ENCODE measurements around the gene RDH14.

The RDH14 gene, protein sequence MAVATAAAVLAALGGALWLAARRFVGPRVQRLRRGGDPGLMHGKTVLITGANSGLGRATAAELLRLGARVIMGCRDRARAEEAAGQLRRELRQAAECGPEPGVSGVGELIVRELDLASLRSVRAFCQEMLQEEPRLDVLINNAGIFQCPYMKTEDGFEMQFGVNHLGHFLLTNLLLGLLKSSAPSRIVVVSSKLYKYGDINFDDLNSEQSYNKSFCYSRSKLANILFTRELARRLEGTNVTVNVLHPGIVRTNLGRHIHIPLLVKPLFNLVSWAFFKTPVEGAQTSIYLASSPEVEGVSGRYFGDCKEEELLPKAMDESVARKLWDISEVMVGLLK

DNA sequence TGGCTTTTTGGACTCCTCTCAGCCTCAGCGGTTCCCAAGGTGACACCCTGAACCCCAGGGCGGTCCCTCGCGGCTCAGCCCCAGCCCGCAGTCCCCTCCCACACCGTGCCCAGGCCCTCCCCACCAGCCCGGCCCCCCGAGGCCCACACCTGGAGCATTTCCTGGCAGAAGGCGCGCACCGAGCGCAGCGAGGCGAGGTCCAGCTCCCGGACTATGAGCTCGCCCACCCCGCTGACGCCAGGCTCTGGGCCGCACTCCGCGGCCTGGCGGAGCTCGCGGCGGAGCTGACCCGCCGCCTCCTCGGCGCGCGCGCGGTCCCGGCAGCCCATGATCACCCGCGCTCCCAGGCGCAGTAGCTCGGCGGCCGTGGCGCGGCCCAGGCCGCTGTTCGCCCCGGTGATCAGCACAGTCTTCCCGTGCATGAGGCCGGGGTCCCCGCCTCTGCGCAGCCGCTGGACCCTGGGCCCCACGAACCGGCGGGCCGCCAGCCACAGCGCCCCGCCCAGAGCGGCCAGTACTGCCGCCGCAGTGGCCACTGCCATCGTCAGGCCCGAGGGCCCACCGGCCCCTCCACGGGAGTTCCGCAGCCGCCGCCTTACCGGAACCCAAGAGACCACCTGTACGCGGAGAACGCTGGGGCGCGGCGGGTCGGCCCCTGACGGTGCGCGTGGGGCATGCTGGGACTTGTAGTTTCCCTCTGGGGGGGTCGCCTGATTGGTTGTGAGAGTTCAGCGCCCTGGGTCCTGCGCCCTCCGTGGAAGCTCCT, at the start of gene RDH14:
RDH14 (minus strand) TSS at position 623 of the 766 bp plus-strand sequence; CDS start at position 542, 81 bp downstream.
- H3K27ac ChIP-seq (ENCODE audit: low read depth, low read length): peak within 1 kb of the TSS; percentile 83; the same call in 1 of the 2 replicates
- H3K9ac ChIP-seq (ENCODE audit: low read length): peak within 1 kb of the TSS; percentile 88
- peaks cover 6% of the 10 kb centered on the region for H3K36me3 ChIP-seq (ENCODE audit: control insufficient read depth, insufficient read depth, low read length)
- peak within 1 kb of the TSS; percentile 88 for H3K4me3 ChIP-seq (ENCODE audit: low read depth, low read length)
- H3K9me3 ChIP-seq (ENCODE audit: control insufficient read depth, insufficient read depth, low read depth, low read length): no peaks in the 10 kb centered on the region
- peaks cover 8% of the 10 kb centered on the region; the same call in 1 of the 2 replicates for H3K4me1 ChIP-seq (ENCODE audit: control insufficient read depth, insufficient read depth, low read length)
- no peaks in the 10 kb centered on the region for H3K27me3 ChIP-seq (ENCODE audit: control insufficient read depth, insufficient read depth, low read length)

- no peak overlapping the region for H3K27ac ChIP-seq (ENCODE audit: low read depth, low read length)
- no peak overlapping the region for H3K4me3 ChIP-seq (ENCODE audit: low read depth, low read length)
- H3K27me3 ChIP-seq (ENCODE audit: control insufficient read depth, insufficient read depth, low read length): no peaks in the 10 kb centered on the region
- no peak overlapping the region for H3K9ac ChIP-seq (ENCODE audit: low read length)
- H3K4me1 ChIP-seq (ENCODE audit: control insufficient read depth, insufficient read depth, low read length): no peaks in the 10 kb centered on the region
- H3K9me3 ChIP-seq (ENCODE audit: control insufficient read depth, insufficient read depth, low read depth, low read length): no peaks in the 10 kb centered on the region
- no peaks in the 10 kb centered on the region for H3K36me3 ChIP-seq (ENCODE audit: control insufficient read depth, insufficient read depth, low read length)
These were observed 49.6 kb upstream of the RDH14 start for GRCh38 chr2:18610090-18610489.

DNA sequence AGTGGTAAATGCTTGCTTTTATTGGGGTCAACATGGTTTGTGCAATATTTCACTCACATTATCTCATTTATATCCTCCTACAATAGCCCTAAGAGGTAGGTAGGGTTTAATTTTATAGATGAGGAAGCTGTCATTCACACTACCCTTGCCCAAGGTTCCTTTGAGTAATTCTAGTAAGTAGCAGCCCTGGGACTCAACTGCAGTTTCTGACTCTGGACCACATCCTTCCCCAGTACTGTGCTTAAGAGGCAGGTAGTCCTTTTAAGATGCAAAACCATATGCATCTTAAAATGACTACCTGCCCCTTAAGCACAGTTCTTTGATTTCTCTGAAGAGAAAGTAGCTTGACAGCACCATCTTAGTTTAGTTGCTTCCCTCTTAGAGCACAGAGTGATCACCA, 44.7 kb upstream of the RDH14 start:
- H3K4me3 ChIP-seq (ENCODE audit: low read depth, low read length): no peak overlapping the region
- no peak overlapping the region for H3K9ac ChIP-seq (ENCODE audit: low read length)
- no peaks in the 10 kb centered on the region for H3K4me1 ChIP-seq (ENCODE audit: control insufficient read depth, insufficient read depth, low read length)
- no peaks in the 10 kb centered on the region for H3K36me3 ChIP-seq (ENCODE audit: control insufficient read depth, insufficient read depth, low read length)
- no peaks in the 10 kb centered on the region for H3K9me3 ChIP-seq (ENCODE audit: control insufficient read depth, insufficient read depth, low read depth, low read length)
- H3K27me3 ChIP-seq (ENCODE audit: control insufficient read depth, insufficient read depth, low read length): no peaks in the 10 kb centered on the region
- no peak overlapping the region for H3K27ac ChIP-seq (ENCODE audit: low read depth, low read length)

- no peaks in the 10 kb centered on the region for H3K9me3 ChIP-seq (ENCODE audit: control insufficient read depth, insufficient read depth, low read depth, low read length)
- no peak overlapping the region for H3K9ac ChIP-seq (ENCODE audit: low read length)
- H3K27ac ChIP-seq (ENCODE audit: low read depth, low read length): no peak overlapping the region
- H3K4me1 ChIP-seq (ENCODE audit: control insufficient read depth, insufficient read depth, low read length): no peaks in the 10 kb centered on the region
- H3K36me3 ChIP-seq (ENCODE audit: control insufficient read depth, insufficient read depth, low read length): no peaks in the 10 kb centered on the region
- H3K27me3 ChIP-seq (ENCODE audit: control insufficient read depth, insufficient read depth, low read length): no peaks in the 10 kb centered on the region
- no peak overlapping the region for H3K4me3 ChIP-seq (ENCODE audit: low read depth, low read length)
These were observed 44.1 kb upstream of the RDH14 start for GRCh38 chr2:18604531-18604885.

DNA sequence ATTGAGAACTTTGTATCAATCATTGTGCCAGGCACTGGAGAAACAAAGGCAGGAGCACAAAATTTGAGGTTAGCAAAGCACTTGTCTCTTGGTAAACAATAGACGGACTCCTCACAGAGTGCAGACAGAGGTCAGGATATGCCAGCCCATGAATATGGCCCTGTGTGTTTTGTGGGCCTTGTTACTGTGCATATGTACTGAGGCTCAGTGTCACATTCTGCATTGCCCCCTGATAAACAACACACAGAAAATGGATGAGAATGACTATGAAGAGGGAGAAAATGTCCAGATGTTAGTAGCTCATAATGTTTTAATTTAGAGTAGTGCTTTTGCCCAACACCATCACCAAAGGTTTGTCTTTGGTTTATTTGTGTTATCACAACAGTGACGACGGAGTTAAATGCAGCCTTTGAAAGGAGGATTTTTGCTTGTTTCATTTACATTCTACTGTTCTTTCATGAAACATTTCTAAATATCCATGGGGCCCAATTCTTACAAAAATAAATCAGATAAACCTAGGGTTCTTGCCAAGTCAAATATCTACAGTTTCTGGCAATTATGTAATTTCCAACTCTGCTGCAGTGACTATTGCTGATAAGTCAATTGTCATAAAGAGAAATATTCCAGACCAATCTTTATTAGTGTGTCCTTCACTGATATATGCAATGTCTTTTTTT, 43.5 kb upstream of the RDH14 start:
- no peak overlapping the region for H3K9ac ChIP-seq (ENCODE audit: low read length)
- no peak overlapping the region for H3K4me3 ChIP-seq (ENCODE audit: low read depth, low read length)
- H3K27ac ChIP-seq (ENCODE audit: low read depth, low read length): no peak overlapping the region
- H3K27me3 ChIP-seq (ENCODE audit: control insufficient read depth, insufficient read depth, low read length): no peaks in the 10 kb centered on the region
- no peaks in the 10 kb centered on the region for H3K4me1 ChIP-seq (ENCODE audit: control insufficient read depth, insufficient read depth, low read length)
- no peaks in the 10 kb centered on the region for H3K9me3 ChIP-seq (ENCODE audit: control insufficient read depth, insufficient read depth, low read depth, low read length)
- no peaks in the 10 kb centered on the region for H3K36me3 ChIP-seq (ENCODE audit: control insufficient read depth, insufficient read depth, low read length)

DNA sequence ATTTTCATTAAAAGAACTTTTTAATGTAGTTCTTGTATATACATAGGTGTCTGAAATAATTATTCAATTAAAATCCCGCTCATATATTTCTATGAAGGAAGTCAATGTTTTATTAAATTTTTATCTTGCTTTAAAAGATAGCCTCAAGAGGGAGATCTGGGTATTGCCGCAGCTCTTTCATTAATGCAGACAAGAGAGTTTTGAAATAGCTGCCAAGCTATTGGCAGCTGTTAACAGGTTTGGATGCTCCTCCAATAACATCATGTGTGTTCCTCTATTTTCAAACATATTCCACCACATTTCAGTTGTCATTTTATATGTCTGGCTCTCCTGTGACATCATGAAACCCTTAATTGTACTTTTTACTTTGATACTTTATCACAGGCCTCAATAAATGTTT, 41.8 kb upstream of the RDH14 start:
- no peaks in the 10 kb centered on the region for H3K9me3 ChIP-seq (ENCODE audit: control insufficient read depth, insufficient read depth, low read depth, low read length)
- H3K27ac ChIP-seq (ENCODE audit: low read depth, low read length): no peak overlapping the region
- no peaks in the 10 kb centered on the region for H3K27me3 ChIP-seq (ENCODE audit: control insufficient read depth, insufficient read depth, low read length)
- H3K36me3 ChIP-seq (ENCODE audit: control insufficient read depth, insufficient read depth, low read length): no peaks in the 10 kb centered on the region
- H3K4me1 ChIP-seq (ENCODE audit: control insufficient read depth, insufficient read depth, low read length): no peaks in the 10 kb centered on the region
- no peak overlapping the region for H3K4me3 ChIP-seq (ENCODE audit: low read depth, low read length)
- no peak overlapping the region for H3K9ac ChIP-seq (ENCODE audit: low read length)

DNA sequence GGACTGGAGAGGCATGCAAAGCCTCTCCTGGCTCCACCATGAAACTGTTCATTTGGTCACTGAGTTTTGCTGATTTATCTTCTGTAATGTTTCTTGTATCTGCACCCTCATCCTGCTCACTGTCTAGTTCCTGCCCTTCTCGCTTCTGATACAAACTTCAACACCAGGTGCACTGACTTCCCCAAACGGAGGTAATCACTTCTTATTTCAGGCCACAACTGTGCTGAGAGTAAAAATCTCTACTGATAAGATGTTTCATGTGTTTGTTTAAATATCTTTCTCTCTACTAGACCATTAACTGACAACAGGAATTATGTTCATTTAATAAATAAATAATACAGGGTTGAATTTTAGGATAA, 39.8 kb upstream of the RDH14 start:
- H3K36me3 ChIP-seq (ENCODE audit: control insufficient read depth, insufficient read depth, low read length): no peaks in the 10 kb centered on the region
- no peak overlapping the region for H3K9ac ChIP-seq (ENCODE audit: low read length)
- no peaks in the 10 kb centered on the region for H3K27me3 ChIP-seq (ENCODE audit: control insufficient read depth, insufficient read depth, low read length)
- H3K27ac ChIP-seq (ENCODE audit: low read depth, low read length): no peak overlapping the region
- no peaks in the 10 kb centered on the region for H3K4me1 ChIP-seq (ENCODE audit: control insufficient read depth, insufficient read depth, low read length)
- H3K9me3 ChIP-seq (ENCODE audit: control insufficient read depth, insufficient read depth, low read depth, low read length): no peaks in the 10 kb centered on the region
- H3K4me3 ChIP-seq (ENCODE audit: low read depth, low read length): no peak overlapping the region

DNA sequence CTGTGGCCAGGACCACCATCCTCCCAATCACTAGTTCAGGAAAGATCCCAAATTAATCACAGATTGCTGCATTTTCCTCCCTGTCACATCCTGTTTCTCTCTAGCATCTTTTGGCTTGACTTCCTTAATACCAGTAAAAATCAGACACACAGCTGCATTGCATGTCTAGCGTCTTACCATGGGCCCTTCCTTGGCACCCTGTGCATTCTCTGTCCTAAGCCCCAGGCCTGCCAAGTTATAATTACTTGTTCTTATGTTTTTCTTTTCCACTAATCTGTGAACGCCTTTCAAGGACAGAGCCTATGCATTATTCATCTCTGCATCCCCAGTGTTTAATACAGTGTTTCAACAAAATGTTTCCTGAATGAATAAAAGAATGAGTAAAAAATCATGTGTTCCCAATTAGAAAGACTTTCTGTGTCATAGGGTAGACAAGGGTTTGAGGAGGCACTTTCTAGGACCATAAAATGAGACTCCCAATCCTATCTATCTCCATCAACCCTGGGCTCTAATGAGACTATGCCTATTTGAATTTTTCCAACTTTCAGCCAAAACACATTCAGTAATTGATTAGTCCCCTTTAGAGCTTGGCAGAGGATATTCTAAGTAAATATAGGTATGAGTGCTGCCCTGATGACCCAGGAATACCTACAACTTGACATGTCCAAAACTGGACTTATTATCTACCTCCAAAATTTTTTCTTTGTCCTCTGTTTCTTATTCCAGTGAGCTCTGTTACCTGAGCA, 39.2 kb upstream of the RDH14 start:
- no peak overlapping the region for H3K9ac ChIP-seq (ENCODE audit: low read length)
- no peaks in the 10 kb centered on the region for H3K9me3 ChIP-seq (ENCODE audit: control insufficient read depth, insufficient read depth, low read depth, low read length)
- H3K27ac ChIP-seq (ENCODE audit: low read depth, low read length): no peak overlapping the region
- H3K36me3 ChIP-seq (ENCODE audit: control insufficient read depth, insufficient read depth, low read length): no peaks in the 10 kb centered on the region
- no peaks in the 10 kb centered on the region for H3K4me1 ChIP-seq (ENCODE audit: control insufficient read depth, insufficient read depth, low read length)
- H3K4me3 ChIP-seq (ENCODE audit: low read depth, low read length): no peak overlapping the region
- H3K27me3 ChIP-seq (ENCODE audit: control insufficient read depth, insufficient read depth, low read length): no peaks in the 10 kb centered on the region

DNA sequence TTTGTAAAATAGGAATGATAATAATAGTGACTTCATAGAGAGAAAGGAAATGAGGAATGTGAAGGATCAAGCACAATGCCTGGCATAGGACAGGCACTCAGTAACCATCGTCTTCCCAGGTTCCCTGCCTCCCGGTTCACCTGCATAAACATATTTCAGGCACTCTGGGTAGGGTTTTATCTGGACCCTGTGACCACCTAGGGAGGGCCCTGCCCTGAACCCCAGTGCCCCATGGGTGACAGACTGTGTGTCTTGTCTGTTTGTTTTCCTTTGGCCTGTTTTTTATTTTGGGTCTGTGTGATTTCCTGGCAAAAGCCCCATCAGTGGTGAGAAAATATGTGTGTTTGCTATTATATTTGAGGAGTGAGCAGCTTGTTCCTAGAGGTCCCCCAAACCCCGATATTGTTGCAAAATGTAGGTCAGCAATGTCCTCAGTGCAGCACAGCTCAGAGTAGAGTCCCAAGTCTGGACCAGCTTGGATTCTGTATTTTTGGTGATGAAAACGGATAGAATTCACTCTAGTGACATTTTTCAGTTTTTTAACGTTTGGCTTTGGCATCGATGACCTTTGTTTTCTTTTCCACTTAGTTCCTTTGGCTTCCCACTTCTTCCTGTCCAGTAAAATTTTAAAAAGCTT, 38.5 kb upstream of the RDH14 start:
- no peaks in the 10 kb centered on the region for H3K27me3 ChIP-seq (ENCODE audit: control insufficient read depth, insufficient read depth, low read length)
- no peak overlapping the region for H3K9ac ChIP-seq (ENCODE audit: low read length)
- no peak overlapping the region for H3K4me3 ChIP-seq (ENCODE audit: low read depth, low read length)
- no peaks in the 10 kb centered on the region for H3K9me3 ChIP-seq (ENCODE audit: control insufficient read depth, insufficient read depth, low read depth, low read length)
- no peak overlapping the region for H3K27ac ChIP-seq (ENCODE audit: low read depth, low read length)
- H3K36me3 ChIP-seq (ENCODE audit: control insufficient read depth, insufficient read depth, low read length): no peaks in the 10 kb centered on the region
- no peaks in the 10 kb centered on the region for H3K4me1 ChIP-seq (ENCODE audit: control insufficient read depth, insufficient read depth, low read length)

- Histone ChIP-seq H3K36me3 (ENCODE audit: control insufficient read depth, insufficient read depth, low read length) (no peaks in the 10 kb centered on the region), H3K4me1 (ENCODE audit: control insufficient read depth, insufficient read depth, low read length) (no peaks in the 10 kb centered on the region)
These were observed 37.2 kb upstream of the RDH14 start for GRCh38 chr2:18597618-18598017.

More at GRCh38 chr2:18597618-18598017, 37.2 kb upstream of the RDH14 start:
- Histone ChIP-seq H3K9ac (ENCODE audit: low read length) (no peak overlapping the region), H3K27ac (ENCODE audit: low read depth, low read length) (no peak overlapping the region), H3K27me3 (ENCODE audit: control insufficient read depth, insufficient read depth, low read length) (no peaks in the 10 kb centered on the region), H3K9me3 (ENCODE audit: control insufficient read depth, insufficient read depth, low read depth, low read length) (no peaks in the 10 kb centered on the region), H3K4me3 (ENCODE audit: low read depth, low read length) (no peak overlapping the region)
